HG03064 (cell line): ENCODE measurements around the gene MEGF6.

ENCODE experiments used
- ATAC-seq: cut with Tn5 transposase; IDR thresholded peaks from one replicate; pipeline ENCODE4 v1.9.1; 2021; ENCODE audit warnings: low read depth; ENCODE audit not compliant: unreplicated experiment

MEGF6 gene

DNA sequence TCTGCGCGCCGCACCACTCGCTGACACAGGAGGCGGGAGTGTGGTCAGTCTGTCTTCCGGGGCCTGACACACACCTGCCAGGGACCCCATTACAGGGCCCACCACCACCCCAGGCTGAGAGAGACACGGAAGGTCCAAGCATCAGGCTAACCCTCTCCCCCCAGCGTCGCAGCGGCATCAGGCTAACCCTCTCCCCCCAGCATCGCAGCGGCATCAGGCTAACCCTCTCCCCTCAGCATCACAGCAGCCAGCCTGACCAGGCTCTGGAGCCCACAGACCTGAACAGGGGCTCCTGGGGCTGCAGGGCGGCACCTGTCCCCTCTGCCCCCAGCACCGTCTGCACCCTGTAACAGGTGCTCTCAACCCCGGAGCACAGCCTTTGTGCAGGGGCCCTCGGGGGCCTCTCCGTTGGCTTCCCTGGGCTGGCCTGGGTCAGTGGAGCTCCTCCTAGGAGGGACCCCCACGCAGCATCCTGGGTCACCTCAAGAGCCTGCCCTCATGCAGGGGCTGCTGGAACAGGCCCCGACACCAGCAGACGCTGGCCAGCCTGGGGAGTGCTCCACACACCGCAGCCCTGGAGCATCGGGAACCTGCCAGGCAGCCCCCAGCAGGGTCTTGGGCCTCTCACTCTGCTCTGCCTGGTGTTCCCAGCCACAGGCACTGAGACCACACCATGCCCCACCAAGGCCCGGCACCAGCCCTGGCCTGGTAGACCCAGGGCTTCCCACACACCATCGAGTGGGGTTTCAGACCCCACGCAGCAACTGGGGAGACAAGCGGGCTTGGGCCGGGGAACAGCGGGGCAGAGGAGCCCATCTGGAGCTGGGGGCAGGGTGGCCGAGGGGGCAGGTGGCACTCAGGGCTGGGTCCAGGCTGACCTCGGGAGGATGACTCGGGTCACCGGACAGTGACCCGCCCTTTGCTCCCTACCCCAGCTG lies 67.0 kb downstream of the MEGF6 start:
- no peak for ATAC-seq

DNA sequence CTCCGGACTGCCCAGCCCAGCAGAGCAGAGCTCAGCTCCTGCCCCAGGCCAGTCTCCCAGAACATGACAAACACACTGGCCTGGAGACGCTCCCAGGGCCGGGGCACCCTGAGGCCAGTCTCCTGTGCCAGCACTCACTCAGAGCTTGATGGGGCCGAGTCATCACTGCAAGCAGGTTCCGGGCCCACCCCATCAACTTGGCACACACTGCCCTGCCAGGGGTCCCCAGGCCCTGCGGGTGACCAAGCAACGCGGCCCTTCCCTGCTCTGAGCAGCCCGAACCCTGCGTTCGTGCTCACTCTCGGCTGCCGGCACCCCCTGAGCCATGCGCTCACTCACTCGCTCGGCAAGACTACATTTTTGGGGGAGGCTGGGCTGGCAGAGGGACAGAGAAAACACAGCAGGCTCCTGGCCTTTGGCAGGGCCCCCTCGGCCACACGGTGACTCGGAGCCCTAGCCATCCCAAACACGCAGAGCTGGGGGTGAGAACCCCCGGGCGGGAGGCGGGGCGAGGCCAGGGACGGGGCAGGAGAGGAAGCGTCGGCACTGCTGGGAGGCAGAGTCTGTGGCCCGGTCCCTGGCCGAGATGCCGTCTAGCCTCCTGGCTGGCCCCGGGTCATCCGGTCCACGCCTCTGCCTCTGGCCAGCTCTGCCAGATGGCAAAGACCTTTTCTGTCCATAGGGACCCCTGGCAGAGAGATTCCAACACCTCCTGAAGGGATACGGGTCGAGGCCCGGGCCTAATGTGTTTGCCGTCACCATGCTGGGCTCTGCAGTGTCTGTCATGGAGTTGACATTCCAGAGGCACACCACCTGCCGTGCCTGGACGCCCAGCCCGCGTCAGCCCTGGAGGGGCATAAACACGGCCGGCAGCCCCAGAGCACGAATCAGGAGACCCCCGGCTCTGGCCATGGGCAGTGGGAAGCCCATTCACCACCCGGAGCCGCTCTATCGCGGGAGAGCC lies 68.0 kb downstream of the MEGF6 start:
- ATAC-seq = no peak

DNA sequence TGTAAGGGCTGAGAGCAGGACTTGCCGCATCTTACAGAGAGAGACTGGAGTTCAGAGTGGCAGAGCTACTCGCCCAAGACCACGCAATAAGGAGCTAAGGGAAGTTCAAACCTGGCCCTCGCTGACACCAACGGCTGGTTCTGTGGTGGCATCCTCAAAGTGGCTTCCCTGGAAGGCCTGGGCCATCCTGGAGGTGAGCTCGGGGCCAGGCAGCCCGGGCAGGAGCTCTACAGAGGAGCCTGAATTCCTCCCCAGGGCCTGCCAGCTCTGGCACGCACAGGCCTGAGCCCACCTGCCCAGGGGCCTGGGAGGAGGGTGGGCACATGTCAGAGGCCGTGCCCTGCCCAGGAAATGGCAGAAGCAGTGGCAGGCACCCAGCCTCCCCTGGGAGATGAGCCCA lies 68.6 kb downstream of the MEGF6 start:
- no peak for ATAC-seq

DNA sequence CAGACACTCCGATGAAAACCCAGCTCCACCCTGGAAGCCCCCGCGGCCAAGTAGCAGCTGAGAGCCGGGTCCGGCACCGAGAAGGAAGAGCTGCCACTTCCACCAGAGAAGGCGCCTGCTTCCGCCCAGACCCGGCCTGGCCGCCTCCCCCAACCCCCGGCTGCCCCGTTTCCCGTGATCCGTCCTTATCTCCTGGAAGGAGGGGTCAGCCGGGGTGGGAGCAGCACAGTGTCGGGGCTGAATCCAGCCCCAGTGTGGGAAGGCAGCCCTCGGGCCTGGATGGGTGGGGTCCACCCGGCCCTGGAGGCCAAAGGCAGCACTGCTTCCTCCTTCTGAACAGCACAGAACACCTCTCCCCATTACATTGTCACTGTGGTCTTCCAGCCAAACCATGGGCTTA lies 69.4 kb downstream of the MEGF6 start:
- no peak for ATAC-seq

DNA sequence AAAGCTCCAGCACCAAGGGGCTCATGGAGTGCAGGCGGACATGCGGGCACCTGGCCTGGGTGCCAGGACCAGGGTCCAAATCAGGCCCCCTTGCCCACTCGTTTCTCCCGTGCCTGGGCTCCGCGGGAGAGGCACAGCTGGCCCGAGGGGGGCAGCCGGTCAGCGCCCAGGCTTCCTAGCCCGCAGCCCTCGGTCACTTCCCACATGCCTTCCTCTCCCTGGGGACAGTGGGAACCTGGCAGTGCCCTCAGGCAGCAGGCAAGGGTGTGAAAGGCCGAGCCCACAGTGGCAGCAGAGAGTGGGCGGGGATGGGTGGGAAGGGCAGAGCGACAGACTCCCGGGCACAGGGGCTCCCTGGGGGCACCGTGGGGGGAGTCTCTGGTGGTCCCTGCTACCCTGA lies 69.8 kb downstream of the MEGF6 start:
- no peak for ATAC-seq

DNA sequence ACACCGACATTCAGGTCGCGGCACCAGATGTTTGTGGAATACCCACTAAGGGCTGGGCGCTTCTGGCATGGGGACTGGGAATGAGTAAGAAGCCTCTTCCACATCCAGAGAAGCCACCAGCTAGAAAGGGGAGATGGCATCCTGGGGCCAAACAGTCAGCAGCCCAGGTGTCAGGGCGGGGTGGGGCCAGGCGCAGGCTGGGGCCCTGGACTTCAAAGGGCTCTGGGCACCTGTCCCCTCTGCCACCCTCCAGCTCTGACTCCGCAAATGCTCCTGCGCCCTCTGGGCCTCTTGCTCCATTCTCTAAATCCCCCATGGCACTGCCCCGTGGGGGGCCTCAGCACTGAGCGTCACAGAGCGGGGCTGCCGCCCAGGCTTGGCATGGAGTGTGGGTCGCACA lies 70.4 kb downstream of the MEGF6 start:
- no peak for ATAC-seq

DNA sequence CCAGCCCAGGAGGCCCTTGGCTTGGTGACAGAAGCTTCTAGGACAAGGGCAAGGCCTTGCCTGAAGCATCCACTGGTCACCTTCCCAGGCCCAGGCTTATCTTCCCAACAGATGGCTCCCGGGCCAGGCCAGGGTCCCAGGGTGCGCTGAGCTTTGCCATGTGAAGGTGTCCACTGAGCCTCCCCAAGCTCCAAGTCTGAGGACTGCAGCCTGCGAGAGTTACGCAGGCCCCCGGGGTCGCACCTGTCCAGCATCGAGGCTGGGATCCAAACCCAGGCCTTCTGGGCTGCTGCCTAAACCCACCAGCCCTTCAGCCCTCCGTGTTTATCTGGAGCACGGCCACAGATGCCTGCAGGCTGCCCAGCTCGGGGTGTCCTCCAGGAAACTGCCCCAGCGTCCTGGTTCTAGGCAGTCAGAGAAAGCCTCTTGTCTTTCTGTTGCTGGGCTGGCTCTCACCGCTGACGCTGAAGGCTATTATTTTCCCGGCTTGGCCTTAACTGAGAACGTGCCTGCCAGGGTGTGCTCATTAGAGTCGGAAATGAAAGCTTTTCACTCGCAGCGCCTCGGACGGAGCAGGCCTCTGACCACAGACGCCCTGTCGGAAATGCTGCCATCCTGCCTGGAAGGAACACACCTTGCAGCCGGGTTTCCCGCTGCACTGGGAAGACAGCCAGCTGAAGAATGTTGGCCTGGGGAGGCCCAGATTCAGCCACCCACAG lies 71.4 kb downstream of the MEGF6 start:
- no peak for ATAC-seq

DNA sequence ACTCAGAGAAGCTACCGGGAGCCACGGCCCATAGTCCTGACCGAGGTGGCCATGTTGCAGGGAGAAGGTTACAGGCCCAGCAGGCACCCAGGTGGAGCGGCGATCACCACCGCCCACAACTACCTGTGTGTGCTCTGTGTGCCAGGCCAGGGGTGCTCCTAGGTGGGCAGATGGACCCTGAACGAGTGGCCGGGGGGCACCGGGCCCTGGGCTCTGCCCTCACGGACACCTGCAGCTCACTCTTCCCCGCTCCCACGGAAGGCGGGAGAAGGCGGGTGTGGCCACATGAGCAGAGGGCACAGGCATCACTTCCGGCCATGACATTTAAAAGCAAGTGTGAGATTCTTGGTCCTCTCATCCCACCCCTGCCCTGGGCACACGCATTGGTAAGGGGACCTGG lies 73.9 kb downstream of the MEGF6 start:
- no peak for ATAC-seq

DNA sequence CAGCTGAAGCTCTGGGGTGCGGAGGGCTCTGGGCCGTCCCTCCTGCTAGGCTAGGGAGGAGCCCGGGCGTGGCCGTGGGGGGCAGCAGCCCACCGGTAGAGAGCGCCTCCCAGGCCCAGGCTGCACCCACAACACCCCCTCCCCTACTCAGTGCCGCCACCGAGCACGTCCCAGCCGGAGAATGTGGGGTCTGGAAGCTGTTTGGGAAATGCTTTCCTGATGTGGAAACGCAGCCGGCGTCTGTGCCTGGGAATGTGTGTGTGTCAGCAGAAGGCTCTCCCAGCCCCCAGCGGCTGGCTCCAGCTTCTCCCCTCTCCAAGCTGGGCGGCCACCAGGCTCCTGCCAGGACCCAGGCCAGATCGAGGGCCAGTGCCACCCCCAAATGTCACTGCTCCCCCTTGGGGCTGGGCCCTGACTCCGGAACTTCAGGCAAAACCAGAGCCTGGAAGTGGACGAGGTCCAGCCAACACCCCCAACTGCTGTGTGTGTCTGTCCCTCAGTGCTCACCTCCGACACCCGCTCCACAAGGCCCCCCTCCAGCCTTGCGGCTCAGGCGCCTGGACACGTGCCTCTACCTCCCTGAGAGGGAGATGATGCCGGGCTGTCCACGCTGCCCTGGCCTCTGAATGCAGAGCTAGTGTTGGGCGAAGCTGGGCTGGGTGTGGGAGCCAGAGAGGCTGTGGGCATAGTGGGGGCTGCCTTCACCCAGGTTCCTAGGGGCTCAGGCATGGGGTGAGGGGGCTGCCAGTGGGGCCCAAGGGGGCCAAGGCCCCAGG lies 74.7 kb downstream of the MEGF6 start:
- no peak for ATAC-seq

DNA sequence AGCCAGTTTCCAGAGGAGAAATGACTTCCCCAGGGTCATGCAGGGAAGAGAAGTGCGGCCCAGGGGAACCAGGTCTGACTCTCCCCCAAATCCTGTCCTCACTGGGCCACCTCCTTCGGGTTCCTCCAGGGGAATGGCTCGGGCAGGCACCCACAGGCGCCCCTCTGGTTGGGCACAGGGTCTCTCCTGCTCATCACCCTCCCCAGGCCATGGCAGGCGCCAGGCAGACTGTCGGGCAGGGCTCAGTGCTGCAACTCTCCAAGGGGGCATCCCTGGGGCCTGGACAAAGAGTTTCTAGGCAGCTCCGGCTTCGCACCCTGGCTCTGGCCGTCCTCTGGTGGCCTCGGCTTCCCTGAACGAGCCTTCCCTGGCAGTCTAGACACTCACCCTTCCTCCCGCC lies 75.6 kb downstream of the MEGF6 start:
- no peak for ATAC-seq

DNA sequence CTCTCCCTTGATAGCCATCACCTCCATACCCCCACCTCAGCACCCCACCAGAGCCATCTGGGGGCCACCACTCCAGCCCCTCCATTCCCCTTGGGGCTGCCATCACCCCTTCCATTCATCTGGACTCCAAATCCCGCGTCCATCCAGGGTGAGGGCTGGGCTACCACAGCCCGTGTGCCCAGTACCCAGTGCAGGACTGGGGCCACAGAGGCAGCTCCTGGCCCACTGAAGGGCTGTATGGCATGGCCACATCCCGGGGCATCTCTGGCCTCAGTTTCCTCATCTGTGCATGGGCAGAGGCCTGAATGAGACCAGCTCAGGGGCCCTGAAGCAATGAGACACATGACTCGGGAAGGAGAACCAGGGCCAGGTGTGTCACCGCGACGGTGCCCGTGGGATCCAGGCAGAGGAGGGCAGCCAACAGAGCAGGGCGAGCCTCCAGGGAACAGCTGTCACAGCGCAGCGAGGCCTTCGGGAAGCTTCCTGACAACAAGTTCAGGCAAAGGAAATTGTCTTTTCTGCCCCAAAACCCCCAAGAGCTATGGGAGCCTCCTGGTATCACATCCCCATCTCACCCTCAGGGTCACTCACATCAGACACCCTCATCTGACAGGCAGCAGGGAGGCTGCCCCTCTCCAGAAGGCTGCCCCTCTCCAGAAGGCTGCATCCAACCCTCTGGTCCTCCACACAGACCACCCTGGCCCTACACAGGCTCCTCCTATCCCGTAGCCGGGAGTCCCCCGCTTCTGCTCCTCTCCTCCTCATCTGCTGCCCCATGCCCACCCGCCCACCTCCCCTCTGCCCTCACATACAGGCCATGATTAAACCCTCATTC lies 76.3 kb downstream of the MEGF6 start:
- no peak for ATAC-seq

DNA sequence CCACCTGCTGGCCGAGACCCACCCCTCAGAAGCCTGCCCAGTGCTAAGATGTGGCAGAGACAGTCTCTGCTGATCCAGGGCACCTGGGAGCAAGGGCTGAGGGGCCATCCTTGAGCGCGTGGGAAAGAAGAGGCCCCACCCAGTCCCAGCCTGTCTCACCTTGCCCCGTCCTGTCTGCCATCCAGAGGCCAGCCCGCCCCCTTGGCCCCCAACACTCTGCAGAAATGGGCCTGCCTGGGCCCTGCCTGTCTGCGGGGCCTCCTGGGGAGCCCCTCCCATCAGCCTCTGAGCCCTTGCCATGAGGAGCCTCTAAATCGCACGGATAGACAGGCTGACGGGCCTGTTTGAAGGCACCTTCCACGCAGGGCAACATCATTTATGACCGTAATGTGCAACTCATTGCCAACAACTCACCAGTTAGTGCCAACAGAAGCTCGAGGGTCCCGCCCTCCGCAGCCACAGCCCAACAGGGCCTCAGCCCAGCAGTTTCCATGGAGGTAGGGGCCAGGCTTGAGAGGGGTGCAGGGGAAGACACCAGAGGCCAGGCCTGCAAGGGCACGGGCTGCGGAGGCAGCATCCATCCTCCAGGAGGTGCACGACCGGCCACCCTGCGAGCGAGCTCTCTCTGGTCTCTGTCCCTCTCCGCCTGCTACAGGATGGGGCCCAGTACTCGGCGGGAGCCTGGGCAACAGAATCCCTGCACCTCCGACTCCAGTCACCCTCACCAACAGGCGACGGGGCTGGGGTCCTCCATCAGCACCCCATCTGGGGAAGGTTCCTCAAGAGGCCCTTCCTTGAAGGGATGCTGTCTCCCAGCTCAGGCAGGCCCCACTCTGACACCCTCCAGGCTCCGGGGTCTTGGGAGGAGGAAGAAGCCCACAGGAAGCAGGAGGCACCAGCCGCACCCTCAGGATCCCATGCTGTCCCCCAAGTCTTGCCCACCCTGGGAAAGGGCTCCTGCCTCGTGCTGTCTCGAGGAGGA lies 78.0 kb downstream of the MEGF6 start:
- no peak for ATAC-seq

DNA sequence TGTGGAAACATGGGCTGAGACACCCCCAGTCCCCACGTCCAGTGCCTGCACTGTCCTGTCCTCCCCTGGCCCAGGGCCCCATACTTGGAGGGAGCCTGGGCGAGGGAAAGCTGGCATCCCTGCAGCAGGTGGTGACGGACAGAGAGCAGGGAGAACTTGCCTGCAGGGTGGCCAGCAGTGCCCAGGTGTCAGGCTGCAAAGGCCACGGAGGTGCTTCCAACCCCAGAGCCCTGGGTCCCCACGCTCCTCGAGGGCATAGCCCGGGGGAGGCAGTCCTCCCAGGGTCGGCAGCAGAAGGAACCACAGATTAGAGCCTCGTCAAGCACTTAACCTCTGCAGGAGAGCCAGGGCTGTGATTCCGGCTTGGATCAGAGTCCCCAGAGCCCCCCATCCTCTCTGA lies 79.4 kb downstream of the MEGF6 start:
- ATAC-seq = no peak

DNA sequence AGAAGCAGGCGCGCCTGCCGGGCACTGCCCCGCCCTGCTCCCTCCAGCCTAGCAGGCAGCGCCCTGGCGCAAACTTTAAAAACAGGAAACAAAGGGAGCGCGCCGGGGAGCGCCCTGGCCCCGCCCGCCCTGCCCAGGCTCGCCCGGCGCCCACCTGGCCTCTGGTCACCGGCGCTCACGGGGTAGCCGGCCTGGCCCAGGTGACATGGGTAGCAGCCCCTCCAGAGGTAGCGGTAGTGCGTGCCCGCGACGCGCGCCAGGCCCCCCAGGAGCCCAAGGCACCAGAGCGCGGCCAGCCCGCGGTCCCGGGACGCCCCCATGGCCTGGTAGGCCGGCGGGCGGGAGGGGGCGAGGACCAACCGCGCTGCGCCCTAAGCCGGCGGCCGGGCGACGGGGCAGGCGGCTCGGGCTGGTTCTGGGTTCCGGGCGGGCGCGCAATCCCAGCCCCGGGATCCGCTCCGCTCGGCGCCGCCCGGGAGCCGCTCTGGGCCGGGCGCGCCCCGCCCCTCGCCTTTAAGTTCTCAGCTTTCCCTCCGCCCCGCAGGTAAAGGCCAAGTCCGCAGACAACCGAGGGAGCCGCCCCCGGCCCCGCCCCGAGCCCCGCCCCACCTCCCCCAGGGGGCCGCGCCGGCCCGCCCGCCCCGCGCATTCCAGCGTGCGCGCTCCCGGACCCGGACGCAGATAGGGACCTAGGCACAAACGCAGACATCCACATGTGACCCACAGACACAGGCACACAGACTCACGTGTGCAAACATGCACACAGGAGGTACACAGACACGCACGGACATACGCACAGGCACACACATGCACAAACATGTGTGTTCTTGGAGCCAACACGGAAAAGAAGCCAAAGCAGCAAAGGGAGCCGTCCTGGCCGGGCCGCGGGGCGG lies 80.1 kb downstream of the MEGF6 start:
- ATAC-seq = no peak

DNA sequence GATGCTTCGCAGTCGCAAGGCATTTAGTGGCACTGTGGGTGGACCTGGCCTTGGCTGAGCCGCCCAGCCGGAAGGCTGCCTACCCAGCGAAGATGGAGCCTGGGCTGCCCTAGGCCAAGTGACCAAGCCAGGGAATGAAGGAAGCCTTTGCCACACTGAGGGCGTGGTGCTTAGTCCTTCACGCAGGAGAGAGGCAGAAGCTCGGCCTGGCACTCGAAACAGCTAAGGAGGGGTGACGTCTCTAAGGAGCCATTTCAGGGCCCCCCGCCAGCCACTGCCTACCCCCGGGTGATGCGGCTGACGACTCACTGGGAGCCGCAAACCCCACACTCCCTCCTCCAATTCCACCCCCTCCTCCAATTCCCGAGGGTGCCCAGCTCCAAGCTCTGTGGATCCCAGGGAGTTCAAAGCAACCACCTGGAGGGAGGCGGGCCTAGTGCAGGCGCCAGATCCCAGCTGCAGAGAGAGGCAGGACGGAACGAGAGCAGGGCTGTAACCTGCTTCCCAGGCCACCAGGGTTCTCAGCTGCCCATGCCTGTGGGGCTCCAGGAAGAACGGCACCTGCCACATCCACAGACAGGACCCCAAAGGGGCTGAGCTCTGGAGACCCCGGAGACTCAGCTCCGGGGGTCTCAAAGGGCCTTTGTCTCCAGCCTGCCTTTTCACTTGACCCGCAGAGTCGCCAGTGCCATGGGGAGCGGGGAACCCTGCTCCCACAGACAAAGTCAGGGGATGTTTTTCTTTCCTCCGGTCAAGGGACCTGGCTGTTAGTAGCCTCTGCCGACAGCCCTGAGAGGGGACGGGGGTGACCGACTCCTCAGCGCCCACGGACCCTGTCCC lies 81.0 kb downstream of the MEGF6 start:
- ATAC-seq = no peak

DNA sequence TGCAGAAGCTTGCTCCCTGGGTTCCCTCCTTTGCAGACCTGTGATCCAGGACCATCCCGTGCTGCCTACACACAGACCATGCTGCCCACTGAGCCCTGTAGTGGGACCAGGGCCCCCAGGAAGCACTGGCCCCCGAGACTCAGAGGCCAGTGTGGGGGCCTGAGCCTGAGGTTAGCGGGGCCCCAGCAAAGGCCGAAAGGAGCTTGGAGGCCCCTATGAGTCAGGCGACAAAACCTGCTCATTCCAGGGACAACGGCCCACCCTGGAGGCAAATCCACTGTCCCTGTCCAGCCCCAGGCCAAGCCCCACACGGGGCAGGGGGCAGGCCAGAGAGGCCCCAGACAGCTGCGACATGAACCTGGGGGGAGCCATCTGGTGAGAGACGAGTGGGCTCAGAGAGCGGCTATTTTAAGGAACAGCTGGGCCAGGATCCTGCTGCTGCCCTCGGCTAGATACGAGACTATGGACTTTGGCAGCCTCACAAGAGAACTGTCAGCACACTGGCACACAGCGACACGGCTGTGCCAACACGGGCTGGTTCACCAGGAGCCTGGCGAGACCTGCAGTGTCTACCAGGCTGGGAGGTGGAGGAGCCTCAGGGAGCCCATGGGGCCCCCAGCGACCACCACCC lies 82.1 kb downstream of the MEGF6 start:
- no peak for ATAC-seq
